ENCODE results near the gene SMPDL3A.
A peak's percentile ranks its signal among the peaks of the same experiment; 100 is the strongest.

GRCh38 chr6:122790423-122791309 is 1.6 kb downstream of the SMPDL3A start:
- peak in 1 of 2 donors; percentile 6 for TF ChIP-seq POLR2A (IDR thresholded peaks at IDR 0.05)
- no peak for TF ChIP-seq CTCF (IDR thresholded peaks at IDR 0.05)

Measured in thyroid gland (tissue), 4 donors.